HepG2 (cell line): Measurements from ENCODE around the gene RAC2.
"Not testable (repeated sequence)": the region's sequence is repeated elsewhere in the genome, so short reads cannot be mapped to it uniquely, and the experiment has no call there.

Source experiments
- HMG20B ChIP-seq: conservative IDR thresholded peaks from 2 replicates; pipeline ENCODE4 v1.6.1; 2016; ENCODE audit warnings: missing genetic modification reagents, missing compliant biosample characterization
- KDM1A ChIP-seq: IDR thresholded peaks from 2 replicates; pipeline ENCODE4 v1.6.1; 2016; ENCODE audit warnings: missing compliant biosample characterization
- MAZ ChIP-seq, 2 experiments: sonication (generic) in 1 of 2; formaldehyde crosslinking in 1 of 2; IDR thresholded peaks; 2 replicates each; pipeline versions ENCODE4 v1.5.0 to v1.6.1; 2012 to 2020; ENCODE audit warnings: low read depth in 2 of 2, mild to moderate bottlenecking in 2 of 2, borderline replicate concordance in 1 of 2, improper control_type of control experiment in 1 of 2, low read length in 1 of 2, missing genetic modification reagents in 1 of 2, moderate library complexity in 1 of 2
- POLR2A ChIP-seq, 2 experiments: IDR thresholded peaks; 2 replicates each; pipeline ENCODE4 v1.6.1; 2011; ENCODE audit warnings: low read depth in 2 of 2, low read length in 2 of 2, mild to moderate bottlenecking in 1 of 2, moderate library complexity in 1 of 2; ENCODE audit not compliant: insufficient read depth in 1 of 2
- RXRA ChIP-seq: sonication (generic); formaldehyde crosslinking; IDR thresholded peaks from 2 replicates; pipeline ENCODE4 v1.5.1; 2020; ENCODE audit warnings: missing genetic modification reagents
- ZBTB4 ChIP-seq: sonication (generic); formaldehyde crosslinking; IDR thresholded peaks from 2 replicates; pipeline ENCODE4 v1.4.0; 2020; ENCODE audit warnings: missing genetic modification reagents, mild to moderate bottlenecking, borderline replicate concordance
- ZFP36 ChIP-seq: fragments of 150-350 bp; IDR thresholded peaks from 2 replicates; pipeline ENCODE4 v1.6.1; 2018; ENCODE audit warnings: borderline replicate concordance, low read length, low read depth; ENCODE audit not compliant: partially characterized antibody
- ZNF317 ChIP-seq: sonication (generic); formaldehyde crosslinking; IDR thresholded peaks from 2 replicates; pipeline ENCODE4 v1.5.0; 2020; ENCODE audit warnings: mild to moderate bottlenecking, missing genetic modification reagents
- TF ChIP-seq, protein P1 (sequence below), 2 experiments: sonication (generic) in 1 of 2; formaldehyde crosslinking in 1 of 2; IDR thresholded peaks; 2 replicates each; pipeline versions ENCODE4 v1.4.0 to v1.6.1; 2018 to 2020; ENCODE audit warnings: missing genetic modification reagents in 2 of 2, borderline replicate concordance in 1 of 2, low read depth in 1 of 2, mild to moderate bottlenecking in 1 of 2, missing biosample characterization in 1 of 2
- TF ChIP-seq, protein P2 (sequence below): sonication (generic); formaldehyde crosslinking; IDR thresholded peaks from 2 replicates; pipeline ENCODE4 v1.9.0; 2021; ENCODE audit warnings: missing genetic modification reagents, borderline replicate concordance
- TF ChIP-seq, protein P3 (sequence below): sonication (generic); formaldehyde crosslinking; IDR thresholded peaks from 2 replicates; pipeline ENCODE4 v1.8.1; 2023; ENCODE audit warnings: missing genetic modification reagents, inconsistent platforms, borderline replicate concordance

DNA sequence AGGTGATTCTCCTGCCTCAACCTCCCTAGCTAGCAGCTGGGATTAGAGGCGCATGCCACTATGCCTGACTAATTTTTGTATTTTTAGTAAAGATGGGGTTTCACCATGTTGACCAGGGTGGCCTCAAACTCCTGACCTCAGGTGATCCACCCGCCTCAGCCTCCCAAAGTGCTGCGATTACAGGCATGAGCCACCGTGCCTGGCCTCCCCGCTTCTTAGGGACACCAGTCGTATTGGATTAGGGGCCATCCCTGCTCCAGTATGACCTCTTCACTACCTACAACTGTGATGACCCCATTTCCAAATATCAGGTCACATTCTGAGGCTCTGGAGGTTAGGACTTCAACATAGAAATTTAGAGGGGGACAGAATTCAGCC, 42.6 kb downstream of the RAC2 start:
- TF ChIP-seq ZBTB4 (CRISPR knock-in tag); ZNF317; POLR2A (IDR thresholded peaks at IDR 0.05; ENCODE audit: insufficient read depth in 1 of 2, low read depth in 2 of 2, low read length in 2 of 2); RXRA (CRISPR knock-in tag); KDM1A; ZFP36; HMG20B; MAZ (IDR thresholded peaks at IDR 0.05; ENCODE audit: borderline replicate concordance, low read depth, low read length); MAZ (CRISPR knock-in tag; IDR thresholded peaks at IDR 0.05; ENCODE audit: low read depth): not testable (repeated sequence)
- TF ChIP-seq, protein P1, sequence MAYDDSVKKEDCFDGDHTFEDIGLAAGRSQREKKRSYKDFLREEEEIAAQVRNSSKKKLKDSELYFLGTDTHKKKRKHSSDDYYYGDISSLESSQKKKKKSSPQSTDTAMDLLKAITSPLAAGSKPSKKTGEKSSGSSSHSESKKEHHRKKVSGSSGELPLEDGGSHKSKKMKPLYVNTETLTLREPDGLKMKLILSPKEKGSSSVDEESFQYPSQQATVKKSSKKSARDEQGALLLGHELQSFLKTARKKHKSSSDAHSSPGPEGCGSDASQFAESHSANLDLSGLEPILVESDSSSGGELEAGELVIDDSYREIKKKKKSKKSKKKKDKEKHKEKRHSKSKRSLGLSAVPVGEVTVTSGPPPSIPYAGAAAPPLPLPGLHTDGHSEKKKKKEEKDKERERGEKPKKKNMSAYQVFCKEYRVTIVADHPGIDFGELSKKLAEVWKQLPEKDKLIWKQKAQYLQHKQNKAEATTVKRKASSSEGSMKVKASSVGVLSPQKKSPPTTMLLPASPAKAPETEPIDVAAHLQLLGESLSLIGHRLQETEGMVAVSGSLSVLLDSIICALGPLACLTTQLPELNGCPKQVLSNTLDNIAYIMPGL (CRISPR knock-in tag; IDR thresholded peaks at IDR 0.05; ENCODE audit: borderline replicate concordance in 1 of 2, low read depth in 1 of 2) = not testable (repeated sequence)
- TF ChIP-seq, protein P2, sequence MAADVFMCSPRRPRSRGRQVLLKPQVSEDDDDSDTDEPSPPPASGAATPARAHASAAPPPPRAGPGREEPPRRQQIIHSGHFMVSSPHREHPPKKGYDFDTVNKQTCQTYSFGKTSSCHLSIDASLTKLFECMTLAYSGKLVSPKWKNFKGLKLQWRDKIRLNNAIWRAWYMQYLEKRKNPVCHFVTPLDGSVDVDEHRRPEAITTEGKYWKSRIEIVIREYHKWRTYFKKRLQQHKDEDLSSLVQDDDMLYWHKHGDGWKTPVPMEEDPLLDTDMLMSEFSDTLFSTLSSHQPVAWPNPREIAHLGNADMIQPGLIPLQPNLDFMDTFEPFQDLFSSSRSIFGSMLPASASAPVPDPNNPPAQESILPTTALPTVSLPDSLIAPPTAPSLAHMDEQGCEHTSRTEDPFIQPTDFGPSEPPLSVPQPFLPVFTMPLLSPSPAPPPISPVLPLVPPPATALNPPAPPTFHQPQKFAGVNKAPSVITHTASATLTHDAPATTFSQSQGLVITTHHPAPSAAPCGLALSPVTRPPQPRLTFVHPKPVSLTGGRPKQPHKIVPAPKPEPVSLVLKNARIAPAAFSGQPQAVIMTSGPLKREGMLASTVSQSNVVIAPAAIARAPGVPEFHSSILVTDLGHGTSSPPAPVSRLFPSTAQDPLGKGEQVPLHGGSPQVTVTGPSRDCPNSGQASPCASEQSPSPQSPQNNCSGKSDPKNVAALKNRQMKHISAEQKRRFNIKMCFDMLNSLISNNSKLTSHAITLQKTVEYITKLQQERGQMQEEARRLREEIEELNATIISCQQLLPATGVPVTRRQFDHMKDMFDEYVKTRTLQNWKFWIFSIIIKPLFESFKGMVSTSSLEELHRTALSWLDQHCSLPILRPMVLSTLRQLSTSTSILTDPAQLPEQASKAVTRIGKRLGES (CRISPR knock-in tag) = not testable (repeated sequence)
- TF ChIP-seq, protein P3, sequence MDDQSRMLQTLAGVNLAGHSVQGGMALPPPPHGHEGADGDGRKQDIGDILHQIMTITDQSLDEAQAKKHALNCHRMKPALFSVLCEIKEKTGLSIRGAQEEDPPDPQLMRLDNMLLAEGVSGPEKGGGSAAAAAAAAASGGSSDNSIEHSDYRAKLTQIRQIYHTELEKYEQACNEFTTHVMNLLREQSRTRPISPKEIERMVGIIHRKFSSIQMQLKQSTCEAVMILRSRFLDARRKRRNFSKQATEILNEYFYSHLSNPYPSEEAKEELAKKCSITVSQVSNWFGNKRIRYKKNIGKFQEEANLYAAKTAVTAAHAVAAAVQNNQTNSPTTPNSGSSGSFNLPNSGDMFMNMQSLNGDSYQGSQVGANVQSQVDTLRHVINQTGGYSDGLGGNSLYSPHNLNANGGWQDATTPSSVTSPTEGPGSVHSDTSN = not testable (repeated sequence)
